ENCODE data around the gene CPHXL2. TPM values are rescaled to one million over a fixed set of nuclear protein-coding genes. Genes with fewer than 3 reads are reported as not detected.

CPHXL2 gene
- total and polyA plus RNA-seq, 11 donors, result not detected

- ATAC-seq, result no peak
- TF ChIP-seq POLR2A (IDR thresholded peaks at IDR 0.05) (no peak), CTCF (IDR thresholded peaks at IDR 0.05) (peak in 9 of 12 donors; percentile 21 to 59 (median 34))
- Histone ChIP-seq H3K4me3 (no peak overlapping the region), H3K27me3 (no peaks in the 10 kb centered on the region), H3K27ac (peak overlapping the region in 2 of 12 donors; percentile 84 to 96), H3K36me3 (peaks cover 0 to 56% (median 47%) of the 10 kb centered on the region in 9 donors), H3K9me3 (no peaks in the 10 kb centered on the region), H3K4me1 (peaks cover 0 to 34% (median 19%) of the 10 kb centered on the region in 12 donors)
- no peak for DNase-seq
- intact Hi-C loops (cut with DNase I), result loop anchor here (1.0 to 10.0 kb wide), 10 partner anchors 49 to 156 kb away; partner anchors contain the start of genes GABARAPL2 (in 5 of the 10), TMEM170A (in 2 of the 10) and TMEM231 (in 1 of the 10)
- WGBS, 4 donors, result 4 to 17% (median 11%) methylated on average over 2 of the region's 2 CpGs
Measured at GRCh38 chr16:75621170-75621477, 55.7 kb downstream of the CPHXL2 start.

GRCh38 chr16:75620326-75621169 lies 56.3 kb downstream of the CPHXL2 start:
- no peak for TF ChIP-seq POLR2A (IDR thresholded peaks at IDR 0.05)
- TF ChIP-seq CTCF (IDR thresholded peaks at IDR 0.05), result no peak
- intact Hi-C loops (cut with DNase I), result loop anchor here (1.0 to 10.0 kb wide), 10 partner anchors 48 to 156 kb away; partner anchors contain the start of genes GABARAPL2 (in 5 of the 10), TMEM170A (in 2 of the 10) and TMEM231 (in 1 of the 10)
- peaks cover 0 to 56% (median 47%) of the 10 kb centered on the region in 9 donors for H3K36me3 ChIP-seq
- H3K27me3 ChIP-seq, result no peaks in the 10 kb centered on the region
- H3K4me3 ChIP-seq, result no peak overlapping the region
- WGBS, 4 donors, result 78 to 84% (median 79%) methylated on average over 20 of the region's 20 CpGs
- ATAC-seq (no peak), DNase-seq (no peak)
- H3K4me1 ChIP-seq, result peaks cover 0 to 34% (median 19%) of the 10 kb centered on the region in 12 donors
- H3K9me3 ChIP-seq, result no peaks in the 10 kb centered on the region
- peak overlapping the region in 2 of 12 donors; percentile 84 to 96 for H3K27ac ChIP-seq

GRCh38 chr16:75618780-75619179 lies 58.0 kb downstream of the CPHXL2 start:
- Histone ChIP-seq H3K27me3 (no peaks in the 10 kb centered on the region), H3K4me1 (peaks cover 0 to 34% (median 19%) of the 10 kb centered on the region in 12 donors), H3K4me3 (no peak overlapping the region), H3K27ac (no peak overlapping the region), H3K9me3 (no peaks in the 10 kb centered on the region), H3K36me3 (peaks cover 0 to 68% (median 60%) of the 10 kb centered on the region in 9 donors)
- WGBS, 4 donors, result 95 to 98% (median 96%) methylated on average over 2 of the region's 2 CpGs
- intact Hi-C loops (cut with DNase I), result loop anchor here in 2 of 10 donors (5.0 to 10.0 kb wide), 2 partner anchors 144 to 146 kb away; no protein-coding TSS in a partner anchor
- TF ChIP-seq CTCF (IDR thresholded peaks at IDR 0.05) (no peak), POLR2A (IDR thresholded peaks at IDR 0.05) (no peak)
- DNase-seq (no peak), ATAC-seq (no peak)

- ATAC-seq, result no peak
- H3K4me3 ChIP-seq, result no peak overlapping the region
- intact Hi-C loops (cut with DNase I), result loop anchor here in 2 of 10 donors (5.0 to 10.0 kb wide), 2 partner anchors 142 to 145 kb away; no protein-coding TSS in a partner anchor
- TF ChIP-seq CTCF (IDR thresholded peaks at IDR 0.05) (no peak), POLR2A (IDR thresholded peaks at IDR 0.05) (no peak)
- WGBS, 4 donors, result 93 to 97% (median 95%) methylated on average over 3 of the region's 3 CpGs
- H3K27me3 ChIP-seq, result no peaks in the 10 kb centered on the region
- H3K36me3 ChIP-seq, result peaks cover 0 to 84% (median 76%) of the 10 kb centered on the region in 9 donors
- peaks cover 0 to 26% (median 13%) of the 10 kb centered on the region in 12 donors for H3K4me1 ChIP-seq
- peak overlapping the region in 1 of 12 donors; percentile 61 for H3K27ac ChIP-seq
- DNase-seq, result no peak
- H3K9me3 ChIP-seq, result no peaks in the 10 kb centered on the region
Measured at GRCh38 chr16:75617121-75617520, 59.7 kb downstream of the CPHXL2 start.
